B cell (primary cell): ENCODE results near the gene SRBD1.

Experiments
- EZH2 ChIP-seq: IDR thresholded peaks from 2 replicates; pipeline ENCODE4 v1.6.1; 2012; ENCODE audit warnings: borderline replicate concordance, low read depth, mild to moderate bottlenecking, moderate library complexity, low read length; ENCODE audit not compliant: insufficient read depth, poor library complexity, severe bottlenecking
- TF ChIP-seq, protein P1 (sequence below): fragments of 200-600 bp; IDR thresholded peaks from one replicate; pipeline ENCODE4 v1.8.0; 2022; ENCODE audit warnings: antibody characterized with exemption, mild to moderate bottlenecking

DNA sequence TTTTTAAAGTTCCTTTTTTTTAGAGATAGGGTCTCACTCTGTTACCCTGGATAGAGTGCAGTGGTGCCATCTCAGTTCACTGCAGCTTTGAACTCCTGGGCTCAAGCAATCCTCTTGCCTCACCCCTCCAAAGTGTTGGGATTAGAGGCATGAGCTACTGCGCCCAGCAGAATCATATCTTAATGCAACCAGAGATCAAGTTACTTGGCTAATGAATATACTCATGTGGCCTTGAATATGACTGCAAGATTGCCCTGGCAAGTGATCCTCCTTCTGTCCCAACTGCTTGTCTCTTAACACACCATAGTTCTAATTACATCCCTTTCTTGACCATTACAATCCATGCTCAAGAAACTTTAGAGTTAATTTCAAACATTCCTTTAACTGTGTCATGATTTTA lies 133.5 kb downstream of the SRBD1 start:
- TF ChIP-seq, protein P1, sequence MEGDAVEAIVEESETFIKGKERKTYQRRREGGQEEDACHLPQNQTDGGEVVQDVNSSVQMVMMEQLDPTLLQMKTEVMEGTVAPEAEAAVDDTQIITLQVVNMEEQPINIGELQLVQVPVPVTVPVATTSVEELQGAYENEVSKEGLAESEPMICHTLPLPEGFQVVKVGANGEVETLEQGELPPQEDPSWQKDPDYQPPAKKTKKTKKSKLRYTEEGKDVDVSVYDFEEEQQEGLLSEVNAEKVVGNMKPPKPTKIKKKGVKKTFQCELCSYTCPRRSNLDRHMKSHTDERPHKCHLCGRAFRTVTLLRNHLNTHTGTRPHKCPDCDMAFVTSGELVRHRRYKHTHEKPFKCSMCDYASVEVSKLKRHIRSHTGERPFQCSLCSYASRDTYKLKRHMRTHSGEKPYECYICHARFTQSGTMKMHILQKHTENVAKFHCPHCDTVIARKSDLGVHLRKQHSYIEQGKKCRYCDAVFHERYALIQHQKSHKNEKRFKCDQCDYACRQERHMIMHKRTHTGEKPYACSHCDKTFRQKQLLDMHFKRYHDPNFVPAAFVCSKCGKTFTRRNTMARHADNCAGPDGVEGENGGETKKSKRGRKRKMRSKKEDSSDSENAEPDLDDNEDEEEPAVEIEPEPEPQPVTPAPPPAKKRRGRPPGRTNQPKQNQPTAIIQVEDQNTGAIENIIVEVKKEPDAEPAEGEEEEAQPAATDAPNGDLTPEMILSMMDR = no peak
- no peak for TF ChIP-seq EZH2
